ENCODE data around the gene CRYBB2. TPM values are rescaled to one million over a fixed set of nuclear protein-coding genes. Genes with fewer than 3 reads are reported as not detected.
"Not testable (repeated sequence)": the region's sequence is repeated elsewhere in the genome, so short reads cannot be mapped to it uniquely, and the experiment has no call there.

CRYBB2 gene, protein sequence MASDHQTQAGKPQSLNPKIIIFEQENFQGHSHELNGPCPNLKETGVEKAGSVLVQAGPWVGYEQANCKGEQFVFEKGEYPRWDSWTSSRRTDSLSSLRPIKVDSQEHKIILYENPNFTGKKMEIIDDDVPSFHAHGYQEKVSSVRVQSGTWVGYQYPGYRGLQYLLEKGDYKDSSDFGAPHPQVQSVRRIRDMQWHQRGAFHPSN
- 1 to 10 TPM in 1 of 3 donors, under 1 TPM in 2; 0.15 to 1.0 (median 0.21) TPM for polyA plus RNA-seq

GRCh38 chr22:25219211-25219689 lies at the start of gene CRYBB2:
Gene CRYBB2, plus strand, starts transcription at chr22:25219639. Its CDS starts 1,791 bp downstream, at chr22:25221430.
- WGBS, 3 donors = 86 to 91% (median 89%) methylated on average over 19 of the region's 19 CpGs
- H3K27ac ChIP-seq (ENCODE audit: low read depth, low read length) = no peak within 1 kb of the TSS

GRCh38 chr22:25170426-25170980 lies 48.9 kb upstream of the CRYBB2 start:
- H3K27ac ChIP-seq (ENCODE audit: low read depth, low read length) = no peak overlapping the region
- 90 to 91% (median 91%) methylated on average over 16 of the region's 16 CpGs for WGBS, 3 donors

DNA sequence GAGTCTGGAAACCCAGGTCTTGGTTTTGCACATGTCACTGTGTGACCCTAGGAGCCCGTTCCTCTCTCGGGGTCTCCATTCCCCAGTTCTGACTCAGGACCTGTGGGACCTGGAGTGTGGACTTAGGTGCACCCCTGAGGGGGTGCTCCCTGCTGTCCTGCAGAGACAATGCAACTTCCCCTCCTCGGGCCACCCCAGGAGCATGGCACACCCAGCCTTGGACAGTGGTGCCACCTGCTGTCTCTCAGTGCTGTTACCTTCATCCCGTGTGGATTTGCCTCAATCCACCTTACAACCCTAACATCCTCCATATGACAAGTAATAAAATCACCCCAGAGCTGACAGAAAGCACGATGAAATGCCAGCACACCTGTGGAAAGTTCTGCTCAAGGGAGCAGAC lies 47.3 kb upstream of the CRYBB2 start:
- WGBS, 3 donors = 53 to 62% (median 54%) methylated on average over 5 of the region's 5 CpGs
- no peak overlapping the region for H3K27ac ChIP-seq (ENCODE audit: low read depth, low read length)

- no peak overlapping the region for H3K27ac ChIP-seq (ENCODE audit: low read depth, low read length)
- 90 to 93% (median 91%) methylated on average over 13 of the region's 13 CpGs for WGBS, 3 donors
These were observed 45.1 kb upstream of the CRYBB2 start for GRCh38 chr22:25174156-25174887.

DNA sequence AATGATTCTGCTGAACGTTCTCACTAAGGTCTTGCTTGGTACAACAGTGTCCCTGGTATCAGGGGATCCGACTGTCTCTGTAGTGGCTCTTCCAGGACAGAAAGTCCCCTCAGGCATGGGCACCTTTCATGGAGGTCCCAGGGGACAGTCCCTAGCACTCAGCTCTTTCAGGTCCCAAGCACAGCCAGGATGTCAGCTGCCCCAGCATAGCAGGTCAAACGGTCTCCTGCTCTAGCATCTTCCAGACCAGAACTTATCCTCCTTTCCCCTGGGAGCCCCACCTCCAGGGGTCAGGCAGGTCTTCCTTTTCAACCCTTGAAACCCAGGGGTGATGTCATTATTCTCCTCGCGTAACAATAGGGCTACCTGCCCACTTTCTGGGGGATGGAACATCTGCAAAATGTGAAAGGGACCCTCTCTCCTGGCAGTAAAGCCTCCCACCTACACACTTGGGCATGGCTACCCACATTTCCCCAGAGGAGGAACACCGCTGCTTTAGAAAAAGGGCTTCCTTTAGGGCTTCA lies 44.5 kb upstream of the CRYBB2 start:
- WGBS, 3 donors = 81 to 86% (median 81%) methylated on average over 6 of the region's 6 CpGs
- H3K27ac ChIP-seq (ENCODE audit: low read depth, low read length) = no peak overlapping the region

- H3K27ac ChIP-seq (ENCODE audit: low read depth, low read length) = no peak overlapping the region
- WGBS, 3 donors = 93 to 94% (median 93%) methylated on average over 6 of the region's 6 CpGs
These were observed 43.3 kb upstream of the CRYBB2 start for GRCh38 chr22:25176175-25176574.

DNA sequence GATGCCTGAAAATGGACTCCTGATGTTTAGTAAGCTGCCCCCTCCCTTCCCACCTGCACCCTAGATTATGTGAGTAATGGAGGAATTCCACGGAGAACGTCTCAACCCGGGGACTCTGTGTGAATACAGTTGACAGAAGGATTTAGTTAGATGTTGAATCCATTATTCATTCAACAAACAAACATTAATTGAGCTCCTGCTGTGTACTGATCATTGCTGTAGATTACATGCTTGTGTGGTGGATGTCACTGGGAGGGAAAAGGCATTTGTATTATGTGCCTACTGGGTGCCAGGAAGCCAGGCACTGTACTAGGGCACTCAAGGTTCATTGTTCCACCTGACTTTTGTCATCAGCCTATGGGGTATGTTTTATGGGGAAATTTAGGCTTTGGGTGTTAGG lies 42.6 kb upstream of the CRYBB2 start:
- H3K27ac ChIP-seq (ENCODE audit: low read depth, low read length) = no peak overlapping the region
- 88 to 91% (median 90%) methylated on average over 3 of the region's 3 CpGs for WGBS, 3 donors

GRCh38 chr22:25177226-25177625 lies 42.2 kb upstream of the CRYBB2 start:
- 91 to 92% (median 91%) methylated on average over 13 of the region's 13 CpGs for WGBS, 3 donors
- H3K27ac ChIP-seq (ENCODE audit: low read depth, low read length) = no peak overlapping the region

DNA sequence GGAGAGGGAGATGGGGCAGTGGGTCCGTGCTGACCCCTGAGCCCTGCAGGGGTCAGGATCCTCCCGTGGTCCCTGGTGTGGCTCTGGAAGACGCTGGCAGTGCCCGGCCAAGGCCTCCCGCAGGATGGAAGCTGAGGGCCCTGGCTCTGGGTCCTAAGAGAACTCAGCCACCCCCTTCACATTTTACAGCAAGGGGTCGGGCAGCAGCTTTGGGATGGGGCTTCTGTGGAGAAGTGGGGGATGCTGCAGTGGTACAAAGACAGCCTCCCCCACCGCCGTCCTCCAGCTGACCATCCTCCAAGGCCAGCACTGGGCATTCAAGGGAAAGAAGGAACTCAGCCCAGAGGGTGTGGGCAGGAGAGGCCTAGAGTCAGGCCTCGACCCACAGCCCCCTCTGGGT lies 41.5 kb upstream of the CRYBB2 start:
- 88 to 89% (median 88%) methylated on average over 9 of the region's 9 CpGs for WGBS, 3 donors
- no peak overlapping the region for H3K27ac ChIP-seq (ENCODE audit: low read depth, low read length)

GRCh38 chr22:25178348-25178747 lies 41.1 kb upstream of the CRYBB2 start:
- 80 to 89% (median 87%) methylated on average over 6 of the region's 6 CpGs for WGBS, 3 donors
- not testable (repeated sequence) for H3K27ac ChIP-seq (ENCODE audit: low read depth, low read length)

- not testable (repeated sequence) for H3K27ac ChIP-seq (ENCODE audit: low read depth, low read length)
- 70 to 81% (median 81%) methylated on average over 40 to 49 of the region's 63 CpGs for WGBS, 3 donors
These were observed 40.4 kb upstream of the CRYBB2 start for GRCh38 chr22:25178869-25179631.

GRCh38 chr22:25182131-25183110 lies 37.0 kb upstream of the CRYBB2 start:
- no peak overlapping the region for H3K27ac ChIP-seq (ENCODE audit: low read depth, low read length)
- 75 to 81% (median 78%) methylated on average over 9 to 10 of the region's 10 CpGs for WGBS, 3 donors

- WGBS, 3 donors = 84 to 91% (median 90%) methylated on average over 12 of the region's 12 CpGs
- no peak overlapping the region for H3K27ac ChIP-seq (ENCODE audit: low read depth, low read length)
These were observed 35.4 kb upstream of the CRYBB2 start for GRCh38 chr22:25183949-25184619.

- WGBS, 3 donors = 83 to 94% (median 86%) methylated on average over 3 of the region's 3 CpGs
- H3K27ac ChIP-seq (ENCODE audit: low read depth, low read length) = no peak overlapping the region
These were observed 33.3 kb upstream of the CRYBB2 start for GRCh38 chr22:25186140-25186539.

DNA sequence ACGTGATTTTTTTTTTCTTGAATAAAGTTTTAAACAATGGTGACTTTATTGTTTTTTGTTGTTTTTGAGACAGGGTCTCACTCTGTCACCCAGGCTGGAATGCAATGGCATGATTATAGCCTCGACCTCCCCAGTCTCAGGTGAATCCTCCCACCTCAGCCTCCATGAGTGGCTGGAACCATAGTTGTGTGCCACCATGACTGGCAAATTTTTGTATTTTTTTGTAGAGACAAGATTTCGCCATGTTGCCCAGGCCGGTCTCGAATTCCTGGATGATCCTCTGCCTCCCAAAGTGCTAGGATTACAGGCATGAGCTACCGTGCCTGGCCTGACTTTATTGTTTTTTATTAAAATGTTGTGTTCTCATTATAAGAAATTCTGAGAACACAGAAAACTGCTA lies 32.0 kb upstream of the CRYBB2 start:
- WGBS, 3 donors = 83 to 89% (median 84%) methylated on average over 6 of the region's 6 CpGs

GRCh38 chr22:25192406-25192805 lies 27.0 kb upstream of the CRYBB2 start:
- H3K27ac ChIP-seq (ENCODE audit: low read depth, low read length) = no peak overlapping the region
- WGBS, 3 donors = 83 to 88% (median 83%) methylated on average over 12 of the region's 12 CpGs

More for the DNA sequence above, 32.0 kb upstream of the CRYBB2 start:
- no peak overlapping the region for H3K27ac ChIP-seq (ENCODE audit: low read depth, low read length)

- WGBS, 3 donors = 68 to 92% (median 70%) methylated on average over 4 of the region's 4 CpGs
- no peak overlapping the region for H3K27ac ChIP-seq (ENCODE audit: low read depth, low read length)
These were observed 26.3 kb upstream of the CRYBB2 start for GRCh38 chr22:25193130-25193529.

Data from adipose tissue (tissue), 3 donors.